NCI-H2227 (cell line): ENCODE results near the gene PALLD.

Source experiments
- DNase-seq: peaks from one replicate; lab custom pipeline; 2025; ENCODE audit not compliant: unreplicated experiment; lab: John Stamatoyannopoulos, UW

PALLD gene

GRCh38 chr4:168666531-168666930, 169.7 kb downstream of the PALLD start:
- DNase-seq, result no peak

GRCh38 chr4:168667376-168667775, 170.5 kb downstream of the PALLD start:
- DNase-seq, result no peak

- no peak for DNase-seq
Observed at GRCh38 chr4:168667921-168668320, 171.1 kb downstream of the PALLD start.

- DNase-seq, result no peak
Observed at GRCh38 chr4:168673476-168673875, 176.6 kb downstream of the PALLD start.

GRCh38 chr4:168674077-168674747, 177.4 kb downstream of the PALLD start:
- no peak for DNase-seq

GRCh38 chr4:168674866-168675265, 178.0 kb downstream of the PALLD start:
- no peak for DNase-seq

GRCh38 chr4:168677063-168677462, 180.2 kb downstream of the PALLD start:
- no peak for DNase-seq

- no peak for DNase-seq
Observed at GRCh38 chr4:168677879-168678278, 181.0 kb downstream of the PALLD start.

GRCh38 chr4:168678751-168679366, 182.0 kb downstream of the PALLD start:
- DNase-seq, result no peak

- no peak for DNase-seq
Observed at GRCh38 chr4:168679397-168679796, 182.5 kb downstream of the PALLD start.

GRCh38 chr4:168679819-168680218, 183.0 kb downstream of the PALLD start:
- no peak for DNase-seq

- no peak for DNase-seq
Observed at GRCh38 chr4:168682898-168683500, 186.1 kb downstream of the PALLD start.

- DNase-seq, result no peak
Observed at GRCh38 chr4:168683595-168683994, 186.7 kb downstream of the PALLD start.

- DNase-seq, result no peak
Observed at GRCh38 chr4:168685136-168685809, 188.4 kb downstream of the PALLD start.

GRCh38 chr4:168688584-168688983, 191.7 kb downstream of the PALLD start:
- DNase-seq, result no peak

- no peak for DNase-seq
Observed at GRCh38 chr4:168689791-168690190, 192.9 kb downstream of the PALLD start.

- no peak for DNase-seq
Observed at GRCh38 chr4:168690199-168690598, 193.3 kb downstream of the PALLD start.

GRCh38 chr4:168691631-168692369, 194.9 kb downstream of the PALLD start:
- DNase-seq, result no peak

- DNase-seq, result no peak
Observed at GRCh38 chr4:168693750-168694490, 197.1 kb downstream of the PALLD start.

GRCh38 chr4:168694667-168695066, 197.8 kb downstream of the PALLD start:
- DNase-seq, result no peak

- no peak for DNase-seq
Observed at GRCh38 chr4:168695288-168695687, 198.4 kb downstream of the PALLD start.
